ENCODE data around the gene CREB3L1.
"Not testable (repeated sequence)": the region's sequence is repeated elsewhere in the genome, so short reads cannot be mapped to it uniquely, and the experiment has no call there.

CREB3L1 gene

GRCh38 chr11:46296528-46297448, 19.3 kb downstream of the CREB3L1 start:
- DNase-seq = peak; percentile 83

DNA sequence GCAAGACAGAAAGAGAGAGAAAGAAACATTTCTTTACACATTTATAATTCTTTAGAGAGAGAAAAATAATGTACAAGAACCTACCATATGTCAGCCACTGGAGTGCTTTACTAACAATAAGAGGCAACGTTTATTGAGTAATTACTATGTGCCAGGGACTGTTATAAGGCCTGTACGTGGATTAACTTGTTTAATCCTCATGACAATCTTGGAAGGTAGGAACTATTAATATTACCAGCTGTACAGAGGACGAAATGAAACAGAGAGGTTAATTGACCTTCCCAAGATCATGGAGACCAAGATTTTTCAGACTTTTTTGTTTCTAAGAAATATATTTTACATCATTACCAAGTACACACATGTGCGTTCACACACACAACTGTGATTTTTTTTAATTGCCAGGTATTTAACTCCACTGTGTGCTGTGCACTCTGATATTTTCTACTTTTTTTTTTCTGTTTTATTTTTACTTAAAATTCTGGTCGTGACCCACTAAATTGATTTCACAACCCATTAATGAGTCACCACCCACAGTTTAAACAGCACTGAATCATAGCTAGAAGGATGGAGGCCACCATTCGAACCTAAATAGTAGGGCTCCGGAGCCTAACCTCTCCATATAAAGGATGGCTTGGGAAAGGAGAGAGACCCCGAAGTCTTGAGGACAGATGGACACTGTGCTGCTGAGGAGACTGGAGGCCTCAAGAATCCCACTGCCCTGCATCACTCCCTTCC, 21.4 kb downstream of the CREB3L1 start:
- DNase-seq = no peak

DNA sequence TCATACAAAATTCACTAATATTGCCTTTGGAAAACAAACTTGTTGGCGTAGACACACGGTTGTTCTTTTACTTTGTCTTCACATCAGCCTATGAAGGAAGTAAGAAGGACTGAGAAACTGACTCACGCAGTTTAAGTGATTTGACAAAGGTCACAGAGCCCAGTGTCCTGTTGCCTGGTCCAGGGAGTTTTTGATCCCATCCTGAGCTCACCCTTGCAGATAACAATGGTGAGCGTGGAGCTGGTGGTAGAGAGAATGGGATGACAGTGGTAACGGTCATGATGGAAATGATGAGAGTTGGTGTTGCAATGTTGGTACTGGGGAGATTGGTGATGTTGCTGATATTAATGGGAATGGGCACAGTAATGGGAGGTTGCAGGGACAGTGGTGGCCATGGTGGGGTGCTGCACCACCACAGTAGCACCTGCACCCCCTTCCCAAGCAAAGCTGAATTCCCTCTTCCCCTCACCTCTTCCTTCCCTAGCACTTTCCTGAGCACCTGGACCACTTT, 22.0 kb downstream of the CREB3L1 start:
- no peak for DNase-seq

- DNase-seq = no peak
Measured at GRCh38 chr11:46300270-46300669, 22.8 kb downstream of the CREB3L1 start.

- DNase-seq = no peak
Measured at GRCh38 chr11:46302866-46303265, 25.4 kb downstream of the CREB3L1 start.

DNA sequence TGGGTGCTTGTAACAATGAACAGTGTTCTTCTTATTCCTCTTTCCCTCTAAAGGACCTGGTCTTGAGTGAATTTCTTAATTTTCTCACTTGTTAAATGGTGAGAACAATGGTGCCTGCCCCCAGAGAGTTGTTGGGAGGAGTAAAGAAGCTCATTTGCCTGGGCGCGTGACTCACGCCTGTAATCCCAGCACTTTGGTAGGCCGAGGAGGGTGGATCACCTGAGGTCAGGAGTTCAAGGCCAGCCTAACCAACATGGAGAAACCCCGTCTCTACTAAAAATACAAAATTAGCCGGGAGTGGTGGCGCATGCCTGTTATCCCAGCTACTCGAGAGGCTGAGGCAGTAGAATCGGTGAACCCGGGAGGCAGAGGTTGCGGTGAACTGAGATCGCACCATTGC, 26.6 kb downstream of the CREB3L1 start:
- DNase-seq = not testable (repeated sequence)

GRCh38 chr11:46304605-46305179, 27.2 kb downstream of the CREB3L1 start:
- DNase-seq = peak; percentile 70

DNA sequence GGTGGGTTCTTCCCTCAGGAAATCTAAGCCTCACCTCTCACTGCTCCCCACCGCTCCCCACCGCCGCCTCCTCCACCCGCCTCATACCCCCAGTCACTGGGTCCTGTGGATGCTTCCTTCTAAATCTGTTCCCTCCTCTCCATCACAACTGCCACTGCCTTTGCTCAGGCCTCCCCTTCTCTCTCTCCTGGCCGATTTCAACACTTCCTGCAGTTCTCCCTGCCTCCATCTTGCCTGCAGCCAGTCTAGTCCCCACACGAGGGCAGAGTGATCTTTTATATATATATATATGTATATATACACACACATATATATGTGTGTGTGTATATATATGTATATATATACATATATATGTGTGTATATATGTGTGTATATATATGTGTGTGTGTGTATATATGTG, 27.8 kb downstream of the CREB3L1 start:
- DNase-seq = no peak

DNA sequence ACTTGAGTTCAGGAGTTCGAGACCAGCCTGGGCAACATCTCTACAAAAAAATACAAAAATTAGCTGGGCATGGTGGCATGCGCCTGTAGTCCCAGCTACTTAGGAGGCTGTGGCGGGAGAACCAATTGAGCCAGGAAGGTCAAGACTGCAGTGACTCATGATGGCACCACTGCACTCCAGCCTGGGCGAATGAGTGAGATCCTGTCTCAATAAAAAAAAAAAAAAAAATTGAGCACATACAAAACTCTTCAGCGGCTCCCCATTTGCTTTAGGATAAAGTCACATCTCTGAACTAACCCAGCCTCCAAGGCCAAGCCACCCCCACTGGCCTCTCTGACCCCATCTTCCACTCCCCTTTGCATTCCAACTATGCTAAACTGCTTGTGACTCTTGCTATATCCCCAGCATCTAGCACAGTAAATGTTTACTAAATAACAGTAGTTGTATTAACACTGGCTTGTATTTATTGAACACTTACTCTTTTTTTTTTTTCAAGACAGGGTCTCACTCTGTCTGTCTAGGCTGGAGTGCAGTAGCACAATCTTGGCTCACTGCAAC, 28.9 kb downstream of the CREB3L1 start:
- DNase-seq = no peak

DNA sequence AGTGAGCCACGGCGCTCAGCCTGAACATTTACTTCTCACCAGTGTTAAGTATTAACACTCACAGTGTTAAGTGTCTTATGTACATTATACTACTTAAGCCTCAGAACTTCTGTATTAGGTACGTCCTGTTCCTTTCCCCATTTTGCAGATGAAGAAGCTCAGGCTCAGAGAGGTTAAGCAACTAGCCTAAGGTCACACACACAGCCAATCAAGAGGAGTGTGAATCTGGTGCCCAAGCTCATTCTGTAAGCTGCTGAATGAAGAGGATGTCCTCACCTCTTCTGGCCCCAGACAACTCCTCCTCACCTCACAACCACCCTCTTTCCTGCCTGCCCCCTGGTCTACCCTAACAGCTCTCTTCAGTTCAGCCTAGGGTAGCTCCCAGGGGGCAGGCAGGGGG, 29.9 kb downstream of the CREB3L1 start:
- no peak for DNase-seq

- no peak for DNase-seq
Measured at GRCh38 chr11:46307785-46308341, 30.4 kb downstream of the CREB3L1 start.

DNA sequence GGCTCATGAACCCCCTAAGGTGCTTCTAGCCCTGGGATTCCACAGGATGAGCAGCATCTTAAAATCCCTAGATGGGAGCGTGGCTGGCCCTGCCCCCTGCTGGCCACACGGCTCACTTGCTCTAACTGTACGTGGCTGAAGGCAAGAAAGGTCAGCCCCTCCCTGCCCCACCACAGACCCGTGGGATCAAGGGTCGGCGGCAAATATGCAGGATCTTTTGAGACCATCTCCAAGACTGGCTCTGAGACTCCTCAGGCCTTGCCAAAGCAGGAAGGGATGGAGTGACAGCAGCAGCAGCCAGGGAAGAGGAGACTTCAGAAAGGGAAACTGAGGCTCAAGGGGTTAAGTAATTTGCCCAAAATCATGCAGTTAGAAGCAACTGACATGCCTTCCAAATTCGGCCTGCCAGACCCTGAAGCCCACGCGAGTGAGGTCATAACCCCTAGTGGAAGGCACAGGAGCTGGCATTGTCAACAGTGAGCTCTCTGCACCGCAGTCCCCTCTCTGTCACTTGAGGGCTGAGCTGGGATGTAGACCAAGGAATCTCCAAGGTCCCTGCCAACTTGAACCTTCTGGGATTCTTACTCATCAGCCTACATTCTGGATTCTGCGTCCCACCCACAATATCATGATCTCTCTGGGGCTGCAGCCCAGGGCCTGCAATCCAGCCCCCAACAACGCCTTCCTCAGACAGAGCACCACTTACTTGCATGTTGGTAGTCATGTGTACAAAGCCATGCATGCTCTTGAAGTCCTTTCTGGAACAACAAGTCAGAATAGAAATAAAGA, 31.4 kb downstream of the CREB3L1 start:
- DNase-seq = peak; percentile 75

DNA sequence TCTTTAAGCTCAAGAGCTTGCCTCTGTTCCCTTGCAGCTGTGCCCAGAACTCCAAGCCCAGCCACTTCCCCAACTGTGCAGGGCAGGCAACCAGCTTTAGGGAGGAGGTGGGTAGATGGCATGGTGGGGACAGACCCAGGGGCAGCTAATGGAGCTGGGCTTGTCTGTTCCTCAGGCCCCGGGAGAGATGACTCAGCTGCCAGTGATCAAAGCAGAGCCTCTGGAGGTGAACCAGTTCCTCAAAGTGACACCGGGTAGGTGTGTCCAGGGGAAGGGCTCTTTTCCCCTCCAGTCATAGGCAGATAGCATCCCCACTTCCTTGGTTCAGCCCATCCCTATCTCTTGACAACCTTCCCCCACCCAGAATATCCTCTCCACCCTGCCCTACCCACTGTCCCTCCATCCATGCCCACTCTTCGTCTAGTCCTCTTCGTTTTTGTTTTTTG, 32.4 kb downstream of the CREB3L1 start:
- DNase-seq = no peak

DNA sequence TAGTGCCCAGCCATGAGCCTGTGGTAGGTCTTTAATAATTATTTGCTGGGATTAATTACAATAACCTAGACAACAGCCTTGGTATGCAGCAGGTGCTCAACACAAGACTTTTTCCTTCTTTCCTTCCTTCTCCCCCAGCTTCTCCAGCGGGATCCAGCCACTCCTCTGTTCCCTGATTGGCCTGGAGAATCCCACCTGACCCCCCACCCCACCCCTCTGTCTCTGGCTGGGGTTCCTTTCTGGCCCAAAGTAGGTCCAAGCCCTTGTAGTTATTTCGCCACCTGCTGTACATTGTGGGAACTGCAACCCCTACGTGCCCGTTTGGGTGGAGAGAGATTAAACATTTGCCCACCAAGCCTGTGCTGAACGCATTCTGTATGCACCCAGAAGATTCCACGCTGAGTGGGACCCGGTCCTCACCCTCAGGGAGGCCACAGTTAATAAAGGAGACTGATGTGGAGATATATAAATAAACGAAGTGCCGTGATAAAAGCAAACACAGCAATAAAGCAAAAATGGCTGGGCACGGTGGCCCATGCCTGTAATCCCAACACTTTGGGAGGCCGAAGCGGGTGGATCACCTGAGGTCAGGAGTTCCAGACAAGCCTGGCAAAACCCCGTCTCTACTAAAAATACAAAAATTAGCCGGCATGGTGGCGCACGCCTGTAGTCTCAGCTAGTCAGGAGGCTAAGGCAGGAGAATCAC, 37.7 kb downstream of the CREB3L1 start:
- DNase-seq = peak; percentile 78

- no peak for DNase-seq
Measured at GRCh38 chr11:46315783-46316563, 38.5 kb downstream of the CREB3L1 start.

- DNase-seq = no peak
Measured at GRCh38 chr11:46319074-46319453, 41.6 kb downstream of the CREB3L1 start.

DNA sequence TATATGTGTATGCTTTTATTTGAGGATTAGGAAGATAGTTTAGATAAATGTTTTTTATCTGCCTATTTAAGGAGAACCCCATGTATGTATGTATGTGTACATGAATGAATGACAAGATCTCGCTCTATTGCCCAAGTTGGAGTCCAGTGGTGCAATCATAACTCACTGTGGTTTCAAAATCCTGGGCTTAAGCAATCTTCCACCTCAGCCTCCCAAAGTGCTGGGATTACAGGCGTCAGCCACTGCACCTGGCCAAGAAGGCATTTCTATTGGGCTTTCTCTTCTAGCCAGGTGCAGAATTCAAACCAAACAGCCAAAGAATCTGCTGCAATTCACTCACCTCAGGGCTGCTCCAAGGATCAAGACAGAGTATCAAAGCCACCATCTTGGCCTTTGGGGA, 44.3 kb downstream of the CREB3L1 start:
- no peak for DNase-seq

- DNase-seq = no peak
Measured at GRCh38 chr11:46322759-46323158, 45.3 kb downstream of the CREB3L1 start.

DNA sequence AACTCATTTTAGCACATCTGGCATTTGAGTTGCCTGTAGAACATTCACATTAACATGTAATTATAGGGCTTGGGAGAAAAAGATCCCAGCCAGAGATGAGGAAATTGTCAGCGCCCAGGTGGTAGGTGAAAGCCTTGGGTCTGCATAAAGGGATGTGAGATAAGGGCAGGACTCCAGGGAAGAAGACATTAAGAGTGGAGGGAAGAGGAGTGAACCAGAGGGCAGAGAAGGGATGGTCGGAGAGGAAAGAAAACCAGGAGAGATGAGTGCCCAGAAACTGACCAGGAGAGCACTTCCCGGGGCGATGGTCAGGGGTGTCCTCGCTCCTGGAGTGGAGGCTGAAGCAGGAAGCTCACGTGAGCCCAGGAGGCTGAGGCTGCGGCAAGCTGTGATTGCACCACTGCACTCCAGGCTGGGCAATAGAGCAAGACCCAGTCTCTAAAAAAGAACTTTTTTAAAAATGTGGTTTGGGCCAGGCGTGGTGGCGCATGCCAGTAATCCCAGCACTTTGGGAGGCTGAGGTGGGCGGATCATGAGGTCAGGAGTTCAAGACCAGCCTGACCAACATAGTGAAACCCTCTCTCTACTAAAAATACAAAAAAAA, 49.5 kb downstream of the CREB3L1 start:
- no peak for DNase-seq

DNA sequence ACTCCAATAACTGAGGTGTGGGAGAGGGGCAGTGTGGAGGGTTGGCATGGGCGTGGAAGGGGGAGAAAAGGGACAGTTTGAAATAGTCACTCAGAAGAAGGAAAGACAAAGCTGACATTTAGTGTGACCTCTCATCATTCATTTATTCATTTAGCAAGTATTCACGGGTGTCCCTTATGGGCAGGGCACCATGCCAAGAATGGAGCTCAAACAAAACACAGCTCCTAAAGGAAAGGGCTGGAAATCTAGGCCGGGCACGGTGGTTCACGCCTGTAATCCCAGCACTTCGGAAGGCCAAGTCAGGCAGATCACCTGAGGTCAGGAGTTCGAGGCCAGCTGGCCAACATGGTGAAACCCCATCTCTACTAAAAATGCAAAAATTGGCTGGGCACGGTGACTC, 50.4 kb downstream of the CREB3L1 start:
- DNase-seq = no peak

All from left hindlimb (tissue), 1 donor.